GM23338 (cell line): ENCODE measurements around the gene RGS3. TPM values are rescaled to one million over a fixed set of nuclear protein-coding genes. Genes with fewer than 3 reads are reported as not detected.

ENCODE experiments used
- ATAC-seq: fragments of 200-7000 bp; cut with Tn5 transposase; 3 replicates; pipeline ENCODE4 v1.9.1; 2020
- DNase-seq: peaks from one replicate; pipeline ENCODE4 v3.0.0-alpha.2; 2015; ENCODE audit warnings: low spot score
- H2AFZ ChIP-seq: fragments of 200-600 bp; sonication (generic); 2 replicates; pipeline ENCODE4 v1.8.0; 2016; ENCODE audit warnings: antibody characterized with exemption, mild to moderate bottlenecking, moderate library complexity
- H3F3A ChIP-seq: fragments of 200-600 bp; sonication (generic); replicated peaks from 2 replicates; pipeline ENCODE4 v1.8.0; 2017; ENCODE audit warnings: antibody characterized with exemption, mixed run types, low read depth
- H3K27ac ChIP-seq: fragments of 200-600 bp; sonication (generic); 2 replicates; pipeline ENCODE4 v1.6.1; 2016; ENCODE audit warnings: low read depth
- H3K27me3 ChIP-seq: fragments of 200-600 bp; sonication (generic); 2 replicates; pipeline ENCODE4 v1.8.0; 2016; ENCODE audit warnings: mild to moderate bottlenecking, mixed run types, moderate library complexity; ENCODE audit not compliant: insufficient read depth
- H3K36me3 ChIP-seq: fragments of 200-600 bp; sonication (generic); 2 replicates; pipeline ENCODE4 v1.8.0; 2016; ENCODE audit warnings: mild to moderate bottlenecking; ENCODE audit not compliant: insufficient read depth
- H3K4me1 ChIP-seq: fragments of 200-600 bp; sonication (generic); 2 replicates; pipeline ENCODE4 v1.8.0; 2016; ENCODE audit warnings: mild to moderate bottlenecking, moderate library complexity; ENCODE audit not compliant: insufficient read depth
- H3K4me2 ChIP-seq: fragments of 200-600 bp; sonication (generic); 2 replicates; pipeline ENCODE4 v1.7.1; 2017; ENCODE audit warnings: mixed run types
- H3K4me3 ChIP-seq: fragments of 200-600 bp; sonication (generic); 2 replicates; pipeline ENCODE4 v1.6.1; 2016; ENCODE audit warnings: mixed run types
- H3K79me2 ChIP-seq: fragments of 200-600 bp; sonication (generic); replicated peaks from 2 replicates; pipeline ENCODE4 v1.8.0; 2017; ENCODE audit warnings: mild to moderate bottlenecking; ENCODE audit not compliant: insufficient read depth
- H3K9me2 ChIP-seq: fragments of 200-600 bp; sonication (generic); 2 replicates; pipeline ENCODE4 v1.8.0; 2017; ENCODE audit not compliant: insufficient read depth
- H4K20me1 ChIP-seq: fragments of 200-600 bp; sonication (generic); replicated peaks from 2 replicates; pipeline ENCODE4 v1.8.0; 2017; ENCODE audit warnings: mild to moderate bottlenecking; ENCODE audit not compliant: insufficient read depth
- H3K27ac Mint-ChIP-seq: 2 replicates; pipeline ENCODE4 v1.8.0; 2020; ENCODE audit warnings: inconsistent platforms, mild to moderate bottlenecking, moderate library complexity, mixed read lengths
- H3K27me3 Mint-ChIP-seq: 3 replicates; pipeline ENCODE4 v1.8.0; 2022; ENCODE audit warnings: low read depth, mild to moderate bottlenecking, moderate library complexity, mixed read lengths, inconsistent platforms; ENCODE audit not compliant: insufficient read depth, poor library complexity
- H3K36me3 Mint-ChIP-seq: 3 replicates; pipeline ENCODE4 v1.8.0; 2021; ENCODE audit warnings: low read depth, mild to moderate bottlenecking, inconsistent platforms, moderate library complexity, mixed read lengths
- H3K4me1 Mint-ChIP-seq: 3 replicates; pipeline ENCODE4 v1.8.0; 2020; ENCODE audit warnings: mild to moderate bottlenecking, inconsistent platforms, mixed read lengths
- H3K4me3 Mint-ChIP-seq: 3 replicates; pipeline ENCODE4 v1.8.0; 2021; ENCODE audit warnings: moderate library complexity, mild to moderate bottlenecking, inconsistent platforms, mixed read lengths
- H3K9me3 Mint-ChIP-seq: 3 replicates; pipeline ENCODE4 v1.8.0; 2020; ENCODE audit warnings: moderate library complexity, mild to moderate bottlenecking, inconsistent platforms, mixed read lengths
- EZH2 ChIP-seq: fragments of 200-600 bp; sonication (generic); IDR thresholded peaks from one replicate; pipeline ENCODE4 v1.8.0; 2017; ENCODE audit warnings: antibody characterized with exemption, mild to moderate bottlenecking, low read depth; ENCODE audit not compliant: unreplicated experiment
- JUNB ChIP-seq: IDR thresholded peaks from one replicate; pipeline ENCODE4 v1.6.1; 2016; ENCODE audit warnings: antibody characterized with exemption; ENCODE audit not compliant: unreplicated experiment
- NANOG ChIP-seq: IDR thresholded peaks from 2 replicates; pipeline ENCODE4 v1.6.1; 2016; ENCODE audit warnings: antibody characterized with exemption, borderline replicate concordance
- ZNF114 ChIP-seq: fragments of 250-450 bp; sonication (Bioruptor Pico); IDR thresholded peaks from 2 replicates; pipeline ENCODE4 v1.5.0; 2020; ENCODE audit warnings: mild to moderate bottlenecking, moderate library complexity
- ZNF331 ChIP-seq: fragments of 250-450 bp; sonication (Bioruptor Pico); IDR thresholded peaks from 2 replicates; pipeline ENCODE4 v1.5.0; 2020; ENCODE audit warnings: low read depth, mild to moderate bottlenecking, moderate library complexity
- polyA plus RNA-seq: library from polyadenylated mRNA; unstranded; fragments of >200 nt; fragmentation: Nextera tagmentation; extraction: Ambion mirVana; gene quantifications from 2 replicates; pipeline ENCODE4 v1.2.1, GENCODE V29; 2016
- total RNA-seq: library from RNA; depleted of rRNA; stranded (reverse); fragments of >200 nt; shearing (Covaris generic); gene quantifications from 2 replicates; pipeline ENCODE4 v1.2.3, GENCODE V29; 2014
- TF ChIP-seq, protein P1 (sequence below): fragments of 250-450 bp; sonication (Bioruptor Pico); IDR thresholded peaks from 2 replicates; pipeline ENCODE4 v1.5.0; 2020; ENCODE audit warnings: mild to moderate bottlenecking, moderate library complexity
- TF ChIP-seq, protein P2 (sequence below), 2 experiments: fragments of 200-600 bp in 1 of 2; sonication (generic) in 1 of 2; conservative IDR thresholded peaks; 2 replicates each; pipeline versions ENCODE4 v1.5.1 to v1.6.1; 2016 to 2017; ENCODE audit warnings: antibody characterized with exemption in 2 of 2, low read depth in 2 of 2, mild to moderate bottlenecking in 2 of 2, moderate library complexity in 1 of 2
- TF ChIP-seq, protein P3 (sequence below): IDR thresholded peaks from one replicate; pipeline ENCODE4 v1.6.1; 2018; ENCODE audit warnings: antibody characterized with exemption; ENCODE audit not compliant: unreplicated experiment
- TF ChIP-seq, protein P4 (sequence below): IDR thresholded peaks from 2 replicates; pipeline ENCODE4 v1.6.1; 2016; ENCODE audit warnings: antibody characterized with exemption

RGS3 gene
- total and polyA plus RNA-seq, 2 experiments from 2014 or later = 14.2 to 24.3 TPM

DNA sequence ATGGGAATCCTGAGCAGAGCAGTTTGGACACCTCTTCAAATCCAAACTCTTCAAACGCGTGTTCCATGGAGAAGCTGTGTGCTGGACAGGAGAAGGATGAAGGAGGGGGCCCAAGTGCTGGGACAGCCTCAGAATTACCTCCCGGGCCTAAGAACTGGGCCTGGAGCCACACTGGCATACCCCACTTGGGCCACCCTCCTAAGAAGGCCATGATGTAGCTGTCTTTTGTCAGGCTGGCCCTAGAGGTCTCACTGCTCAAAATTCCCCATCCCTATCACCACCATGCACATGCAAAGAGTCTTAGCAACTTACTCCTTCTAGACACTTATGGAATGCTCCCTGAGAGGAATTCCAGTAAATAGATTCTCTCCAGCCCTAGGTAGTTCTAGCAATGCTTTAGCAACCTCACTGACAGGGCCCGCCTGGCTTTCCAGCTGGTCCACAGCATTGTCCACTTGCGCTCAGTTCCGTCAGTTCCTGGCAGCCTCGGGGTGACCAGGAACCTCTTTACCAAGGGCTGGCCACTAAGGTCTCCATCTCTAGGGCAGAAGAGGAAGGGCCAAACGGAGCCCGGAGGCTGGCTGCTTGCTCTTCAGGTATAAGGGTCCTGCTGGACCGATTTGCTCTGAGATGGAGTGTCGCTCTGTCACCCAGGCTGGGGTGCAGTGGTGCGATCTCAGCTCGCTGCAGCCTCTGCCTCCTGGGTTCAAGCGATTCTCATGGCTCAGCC is 75.3 kb downstream of the RGS3 start:
- Histone ChIP-seq H3K4me3 (no peak overlapping the region), H2AFZ (no peak overlapping the region), H3K27ac (no peak overlapping the region), H3F3A (no peaks in the 10 kb centered on the region), H4K20me1 (no peaks in the 10 kb centered on the region), H3K27me3 (no peaks in the 10 kb centered on the region), H3K79me2 (no peaks in the 10 kb centered on the region), H3K4me1 (no peaks in the 10 kb centered on the region), H3K36me3 (no peaks in the 10 kb centered on the region), H3K4me2 (no peak overlapping the region), H3K9me2 (no peaks in the 10 kb centered on the region)
- DNase-seq (no peak), ATAC-seq (no peak)
- TF ChIP-seq, protein P1, sequence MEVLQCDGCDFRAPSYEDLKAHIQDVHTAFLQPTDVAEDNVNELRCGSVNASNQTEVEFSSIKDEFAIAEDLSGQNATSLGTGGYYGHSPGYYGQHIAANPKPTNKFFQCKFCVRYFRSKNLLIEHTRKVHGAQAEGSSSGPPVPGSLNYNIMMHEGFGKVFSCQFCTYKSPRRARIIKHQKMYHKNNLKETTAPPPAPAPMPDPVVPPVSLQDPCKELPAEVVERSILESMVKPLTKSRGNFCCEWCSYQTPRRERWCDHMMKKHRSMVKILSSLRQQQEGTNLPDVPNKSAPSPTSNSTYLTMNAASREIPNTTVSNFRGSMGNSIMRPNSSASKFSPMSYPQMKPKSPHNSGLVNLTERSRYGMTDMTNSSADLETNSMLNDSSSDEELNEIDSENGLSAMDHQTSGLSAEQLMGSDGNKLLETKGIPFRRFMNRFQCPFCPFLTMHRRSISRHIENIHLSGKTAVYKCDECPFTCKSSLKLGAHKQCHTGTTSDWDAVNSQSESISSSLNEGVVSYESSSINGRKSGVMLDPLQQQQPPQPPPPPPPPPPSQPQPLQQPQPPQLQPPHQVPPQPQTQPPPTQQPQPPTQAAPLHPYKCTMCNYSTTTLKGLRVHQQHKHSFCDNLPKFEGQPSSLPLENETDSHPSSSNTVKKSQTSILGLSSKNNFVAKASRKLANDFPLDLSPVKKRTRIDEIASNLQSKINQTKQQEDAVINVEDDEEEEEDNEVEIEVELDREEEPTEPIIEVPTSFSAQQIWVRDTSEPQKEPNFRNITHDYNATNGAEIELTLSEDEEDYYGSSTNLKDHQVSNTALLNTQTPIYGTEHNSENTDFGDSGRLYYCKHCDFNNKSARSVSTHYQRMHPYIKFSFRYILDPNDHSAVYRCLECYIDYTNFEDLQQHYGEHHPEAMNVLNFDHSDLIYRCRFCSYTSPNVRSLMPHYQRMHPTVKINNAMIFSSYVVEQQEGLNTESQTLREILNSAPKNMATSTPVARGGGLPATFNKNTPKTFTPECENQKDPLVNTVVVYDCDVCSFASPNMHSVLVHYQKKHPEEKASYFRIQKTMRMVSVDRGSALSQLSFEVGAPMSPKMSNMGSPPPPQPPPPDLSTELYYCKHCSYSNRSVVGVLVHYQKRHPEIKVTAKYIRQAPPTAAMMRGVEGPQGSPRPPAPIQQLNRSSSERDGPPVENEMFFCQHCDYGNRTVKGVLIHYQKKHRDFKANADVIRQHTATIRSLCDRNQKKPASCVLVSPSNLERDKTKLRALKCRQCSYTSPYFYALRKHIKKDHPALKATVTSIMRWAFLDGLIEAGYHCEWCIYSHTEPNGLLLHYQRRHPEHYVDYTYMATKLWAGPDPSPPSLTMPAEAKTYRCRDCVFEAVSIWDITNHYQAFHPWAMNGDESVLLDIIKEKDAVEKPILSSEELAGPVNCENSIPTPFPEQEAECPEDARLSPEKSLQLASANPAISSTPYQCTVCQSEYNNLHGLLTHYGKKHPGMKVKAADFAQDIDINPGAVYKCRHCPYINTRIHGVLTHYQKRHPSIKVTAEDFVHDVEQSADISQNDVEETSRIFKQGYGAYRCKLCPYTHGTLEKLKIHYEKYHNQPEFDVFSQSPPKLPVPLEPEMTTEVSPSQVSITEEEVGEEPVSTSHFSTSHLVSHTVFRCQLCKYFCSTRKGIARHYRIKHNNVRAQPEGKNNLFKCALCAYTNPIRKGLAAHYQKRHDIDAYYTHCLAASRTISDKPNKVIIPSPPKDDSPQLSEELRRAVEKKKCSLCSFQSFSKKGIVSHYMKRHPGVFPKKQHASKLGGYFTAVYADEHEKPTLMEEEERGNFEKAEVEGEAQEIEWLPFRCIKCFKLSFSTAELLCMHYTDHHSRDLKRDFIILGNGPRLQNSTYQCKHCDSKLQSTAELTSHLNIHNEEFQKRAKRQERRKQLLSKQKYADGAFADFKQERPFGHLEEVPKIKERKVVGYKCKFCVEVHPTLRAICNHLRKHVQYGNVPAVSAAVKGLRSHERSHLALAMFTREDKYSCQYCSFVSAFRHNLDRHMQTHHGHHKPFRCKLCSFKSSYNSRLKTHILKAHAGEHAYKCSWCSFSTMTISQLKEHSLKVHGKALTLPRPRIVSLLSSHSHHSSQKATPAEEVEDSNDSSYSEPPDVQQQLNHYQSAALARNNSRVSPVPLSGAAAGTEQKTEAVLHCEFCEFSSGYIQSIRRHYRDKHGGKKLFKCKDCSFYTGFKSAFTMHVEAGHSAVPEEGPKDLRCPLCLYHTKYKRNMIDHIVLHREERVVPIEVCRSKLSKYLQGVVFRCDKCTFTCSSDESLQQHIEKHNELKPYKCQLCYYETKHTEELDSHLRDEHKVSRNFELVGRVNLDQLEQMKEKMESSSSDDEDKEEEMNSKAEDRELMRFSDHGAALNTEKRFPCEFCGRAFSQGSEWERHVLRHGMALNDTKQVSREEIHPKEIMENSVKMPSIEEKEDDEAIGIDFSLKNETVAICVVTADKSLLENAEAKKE = no peak
- TF ChIP-seq NANOG = no peak
- TF ChIP-seq, protein P2, sequence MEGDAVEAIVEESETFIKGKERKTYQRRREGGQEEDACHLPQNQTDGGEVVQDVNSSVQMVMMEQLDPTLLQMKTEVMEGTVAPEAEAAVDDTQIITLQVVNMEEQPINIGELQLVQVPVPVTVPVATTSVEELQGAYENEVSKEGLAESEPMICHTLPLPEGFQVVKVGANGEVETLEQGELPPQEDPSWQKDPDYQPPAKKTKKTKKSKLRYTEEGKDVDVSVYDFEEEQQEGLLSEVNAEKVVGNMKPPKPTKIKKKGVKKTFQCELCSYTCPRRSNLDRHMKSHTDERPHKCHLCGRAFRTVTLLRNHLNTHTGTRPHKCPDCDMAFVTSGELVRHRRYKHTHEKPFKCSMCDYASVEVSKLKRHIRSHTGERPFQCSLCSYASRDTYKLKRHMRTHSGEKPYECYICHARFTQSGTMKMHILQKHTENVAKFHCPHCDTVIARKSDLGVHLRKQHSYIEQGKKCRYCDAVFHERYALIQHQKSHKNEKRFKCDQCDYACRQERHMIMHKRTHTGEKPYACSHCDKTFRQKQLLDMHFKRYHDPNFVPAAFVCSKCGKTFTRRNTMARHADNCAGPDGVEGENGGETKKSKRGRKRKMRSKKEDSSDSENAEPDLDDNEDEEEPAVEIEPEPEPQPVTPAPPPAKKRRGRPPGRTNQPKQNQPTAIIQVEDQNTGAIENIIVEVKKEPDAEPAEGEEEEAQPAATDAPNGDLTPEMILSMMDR (conservative IDR thresholded peaks at IDR 0.05; ENCODE audit: low read depth in 2 of 2) = no peak
- TF ChIP-seq EZH2 = no peak
- TF ChIP-seq, protein P3, sequence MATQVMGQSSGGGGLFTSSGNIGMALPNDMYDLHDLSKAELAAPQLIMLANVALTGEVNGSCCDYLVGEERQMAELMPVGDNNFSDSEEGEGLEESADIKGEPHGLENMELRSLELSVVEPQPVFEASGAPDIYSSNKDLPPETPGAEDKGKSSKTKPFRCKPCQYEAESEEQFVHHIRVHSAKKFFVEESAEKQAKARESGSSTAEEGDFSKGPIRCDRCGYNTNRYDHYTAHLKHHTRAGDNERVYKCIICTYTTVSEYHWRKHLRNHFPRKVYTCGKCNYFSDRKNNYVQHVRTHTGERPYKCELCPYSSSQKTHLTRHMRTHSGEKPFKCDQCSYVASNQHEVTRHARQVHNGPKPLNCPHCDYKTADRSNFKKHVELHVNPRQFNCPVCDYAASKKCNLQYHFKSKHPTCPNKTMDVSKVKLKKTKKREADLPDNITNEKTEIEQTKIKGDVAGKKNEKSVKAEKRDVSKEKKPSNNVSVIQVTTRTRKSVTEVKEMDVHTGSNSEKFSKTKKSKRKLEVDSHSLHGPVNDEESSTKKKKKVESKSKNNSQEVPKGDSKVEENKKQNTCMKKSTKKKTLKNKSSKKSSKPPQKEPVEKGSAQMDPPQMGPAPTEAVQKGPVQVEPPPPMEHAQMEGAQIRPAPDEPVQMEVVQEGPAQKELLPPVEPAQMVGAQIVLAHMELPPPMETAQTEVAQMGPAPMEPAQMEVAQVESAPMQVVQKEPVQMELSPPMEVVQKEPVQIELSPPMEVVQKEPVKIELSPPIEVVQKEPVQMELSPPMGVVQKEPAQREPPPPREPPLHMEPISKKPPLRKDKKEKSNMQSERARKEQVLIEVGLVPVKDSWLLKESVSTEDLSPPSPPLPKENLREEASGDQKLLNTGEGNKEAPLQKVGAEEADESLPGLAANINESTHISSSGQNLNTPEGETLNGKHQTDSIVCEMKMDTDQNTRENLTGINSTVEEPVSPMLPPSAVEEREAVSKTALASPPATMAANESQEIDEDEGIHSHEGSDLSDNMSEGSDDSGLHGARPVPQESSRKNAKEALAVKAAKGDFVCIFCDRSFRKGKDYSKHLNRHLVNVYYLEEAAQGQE = no peak
- no peak for TF ChIP-seq ZNF331 (CRISPR knock-in tag)
- TF ChIP-seq, protein P4, sequence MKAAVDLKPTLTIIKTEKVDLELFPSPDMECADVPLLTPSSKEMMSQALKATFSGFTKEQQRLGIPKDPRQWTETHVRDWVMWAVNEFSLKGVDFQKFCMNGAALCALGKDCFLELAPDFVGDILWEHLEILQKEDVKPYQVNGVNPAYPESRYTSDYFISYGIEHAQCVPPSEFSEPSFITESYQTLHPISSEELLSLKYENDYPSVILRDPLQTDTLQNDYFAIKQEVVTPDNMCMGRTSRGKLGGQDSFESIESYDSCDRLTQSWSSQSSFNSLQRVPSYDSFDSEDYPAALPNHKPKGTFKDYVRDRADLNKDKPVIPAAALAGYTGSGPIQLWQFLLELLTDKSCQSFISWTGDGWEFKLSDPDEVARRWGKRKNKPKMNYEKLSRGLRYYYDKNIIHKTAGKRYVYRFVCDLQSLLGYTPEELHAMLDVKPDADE = no peak
- no peak for TF ChIP-seq ZNF114 (CRISPR knock-in tag)
- TF ChIP-seq JUNB = no peak
- Mint-ChIP-seq H3K27me3 (no peaks in the 10 kb centered on the region), H3K4me3 (no peak overlapping the region), H3K36me3 (peaks cover 8% of the 10 kb centered on the region), H3K4me1 (peaks cover 19% of the 10 kb centered on the region), H3K27ac (no peak overlapping the region), H3K9me3 (no peaks in the 10 kb centered on the region)
